ENCODE measurements around the gene CHID1. TPM values are rescaled to one million over a fixed set of nuclear protein-coding genes. Genes with fewer than 3 reads are reported as not detected.

The CHID1 gene
- total and polyA plus RNA-seq, 9 of the 15 experiments (the other 6 are each of a cell fraction or from before 2014, with no cell fraction given): 15.1 to 108 (median 39.8) TPM

DNA sequence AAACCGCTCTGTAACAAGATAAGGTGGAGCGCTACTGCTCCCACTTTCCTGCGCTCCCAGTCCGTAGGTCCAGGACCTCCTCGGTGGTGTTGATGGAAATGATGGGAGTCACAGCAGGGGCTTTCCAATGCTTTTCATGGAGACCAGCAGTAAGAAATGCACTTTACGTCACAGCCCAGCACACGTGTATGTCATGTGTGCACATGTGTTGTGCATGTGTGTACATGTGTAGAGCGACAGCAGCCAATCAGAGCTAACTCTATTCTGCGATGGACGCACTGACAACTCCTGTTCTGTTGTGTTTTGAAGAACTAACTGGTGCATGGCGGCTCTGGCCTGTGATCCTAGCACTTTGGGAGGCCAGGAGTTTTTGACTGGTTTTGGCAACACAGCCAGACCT is 1.2 kb downstream of the CHID1 start (continued):
- TF ChIP-seq, protein P1, sequence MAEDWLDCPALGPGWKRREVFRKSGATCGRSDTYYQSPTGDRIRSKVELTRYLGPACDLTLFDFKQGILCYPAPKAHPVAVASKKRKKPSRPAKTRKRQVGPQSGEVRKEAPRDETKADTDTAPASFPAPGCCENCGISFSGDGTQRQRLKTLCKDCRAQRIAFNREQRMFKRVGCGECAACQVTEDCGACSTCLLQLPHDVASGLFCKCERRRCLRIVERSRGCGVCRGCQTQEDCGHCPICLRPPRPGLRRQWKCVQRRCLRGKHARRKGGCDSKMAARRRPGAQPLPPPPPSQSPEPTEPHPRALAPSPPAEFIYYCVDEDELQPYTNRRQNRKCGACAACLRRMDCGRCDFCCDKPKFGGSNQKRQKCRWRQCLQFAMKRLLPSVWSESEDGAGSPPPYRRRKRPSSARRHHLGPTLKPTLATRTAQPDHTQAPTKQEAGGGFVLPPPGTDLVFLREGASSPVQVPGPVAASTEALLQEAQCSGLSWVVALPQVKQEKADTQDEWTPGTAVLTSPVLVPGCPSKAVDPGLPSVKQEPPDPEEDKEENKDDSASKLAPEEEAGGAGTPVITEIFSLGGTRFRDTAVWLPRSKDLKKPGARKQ (CRISPR knock-in tag; IDR thresholded peaks at IDR 0.05): no peak
- TF ChIP-seq TBL1XR1 (IDR thresholded peaks at IDR 0.05; ENCODE audit: low read length in 2 of 2) (no peak), HDAC2 (IDR thresholded peaks at IDR 0.05) (no peak)

DNA sequence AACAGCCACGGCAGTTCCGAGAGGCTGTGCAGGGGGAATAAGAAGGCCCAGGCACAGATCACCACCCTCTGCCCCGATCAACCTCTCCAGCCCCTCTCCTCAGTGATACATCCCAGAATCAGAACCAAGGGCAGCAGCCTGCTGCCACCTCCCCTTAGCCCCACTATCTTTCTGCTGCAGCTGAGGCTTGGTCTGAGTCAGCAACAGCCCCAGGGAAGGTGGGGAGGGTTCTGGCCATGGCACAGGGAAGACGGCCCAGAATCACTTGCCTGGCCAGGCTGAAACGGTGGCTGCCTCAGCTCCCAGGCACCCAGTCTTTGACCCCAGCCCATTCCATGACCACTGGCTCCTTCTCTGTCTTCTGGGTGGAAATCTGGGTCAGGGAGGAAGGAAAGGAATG is 2.3 kb downstream of the CHID1 start:
- Histone ChIP-seq H3K4me3 (no peak overlapping the region), H3K4me1 (replicated peaks in 1 of 2; ENCODE audit: control insufficient read depth in 2 of 2, insufficient read depth in 2 of 2, low read length in 2 of 2) (peaks cover 25 to 50% of the 10 kb centered on the region in 2 experiments), H4K20me1 (replicated peaks; ENCODE audit: control insufficient read depth, insufficient read depth, low read length) (peaks cover 15% of the 10 kb centered on the region; the same call in 1 of the 2 replicates), H3K36me3 (ENCODE audit: control insufficient read depth, insufficient read depth, low read length) (peaks cover 54% of the 10 kb centered on the region; the same call in 2 of the 3 replicates), H3K27ac (ENCODE audit: extremely low read depth, low read depth, low read length) (peak overlapping the region; percentile 45; the same call in 1 of the 3 replicates), H3K4me2 (ENCODE audit: insufficient read depth, low read length) (peak overlapping the region; percentile 91), H3K9me3 (replicated peaks; ENCODE audit: control insufficient read depth, insufficient read depth, low read depth, low read length) (no peaks in the 10 kb centered on the region), H3K9ac (ENCODE audit: insufficient read depth in 1 of 2, low read depth in 2 of 2, low read length in 2 of 2) (peak overlapping the region; percentile 35 to 97; a peak in 3 of 4 replicates), H3K27me3 (ENCODE audit: control insufficient read depth in 2 of 2, insufficient read depth in 2 of 2, low read length in 2 of 2) (no peaks in the 10 kb centered on the region), H3K79me2 (ENCODE audit: control insufficient read depth, insufficient read depth, low read length) (peaks cover 40% of the 10 kb centered on the region), H3K9me1 (ENCODE audit: control insufficient read depth, insufficient read depth, low read length) (peaks cover 3% of the 10 kb centered on the region), H2AFZ (ENCODE audit: low read depth, low read length) (no peak overlapping the region)
- FAIRE-seq (peak; percentile 11), DNase-seq (ENCODE audit: extremely low read depth in 1 of 4, low spot score in 3 of 4) (peak; percentile 67 to 81 (median 74)), ATAC-seq (no peak)
- no TSS peak for BruUV-seq (replicated peaks)
- WGBS (ENCODE audit: insufficient coverage, low coverage, missing lambda C conversion rate): 48% methylated on average over 5 of the region's 5 CpGs
- ChIA-PET POLR2A (interaction anchor here (0.6 to 0.9 kb wide), 2 partner anchors 10 to 102 kb away, joined by 3 read pairs; no protein-coding TSS in a partner anchor), CTCF (ENCODE audit: low intra/inter-chr PET ratio) (no interaction called here)
- in situ Hi-C loops (cut with MboI) (no loop called here), intact Hi-C loops (cut with micrococcal nuclease) (loop anchor here (5.0 kb wide), 1 partner anchor 139 kb away; no protein-coding TSS in a partner anchor)
- no peak for TF ChIP-seq MECOM (CRISPR knock-in tag; IDR thresholded peaks at IDR 0.05)
- TF ChIP-seq, protein P2, sequence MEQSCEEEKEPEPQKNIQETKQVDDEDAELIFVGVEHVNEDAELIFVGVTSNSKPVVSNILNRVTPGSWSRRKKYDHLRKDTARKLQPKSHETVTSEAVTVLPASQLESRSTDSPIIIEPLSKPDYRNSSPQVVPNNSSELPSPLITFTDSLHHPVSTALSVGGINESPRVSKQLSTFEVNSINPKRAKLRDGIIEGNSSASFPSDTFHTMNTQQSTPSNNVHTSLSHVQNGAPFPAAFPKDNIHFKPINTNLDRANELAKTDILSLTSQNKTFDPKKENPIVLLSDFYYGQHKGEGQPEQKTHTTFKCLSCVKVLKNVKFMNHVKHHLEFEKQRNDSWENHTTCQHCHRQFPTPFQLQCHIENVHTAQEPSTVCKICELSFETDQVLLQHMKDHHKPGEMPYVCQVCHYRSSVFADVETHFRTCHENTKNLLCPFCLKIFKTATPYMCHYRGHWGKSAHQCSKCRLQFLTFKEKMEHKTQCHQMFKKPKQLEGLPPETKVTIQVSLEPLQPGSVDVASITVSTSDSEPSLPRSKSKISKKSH (CRISPR knock-in tag; IDR thresholded peaks at IDR 0.05): no peak
- no peak for TF ChIP-seq ZNF79 (CRISPR knock-in tag; IDR thresholded peaks at IDR 0.05; ENCODE audit: low read depth)
- no peak for TF ChIP-seq HEY1 (CRISPR knock-in tag; IDR thresholded peaks at IDR 0.05; ENCODE audit: borderline replicate concordance)
- no peak for TF ChIP-seq WHSC1 (IDR thresholded peaks at IDR 0.05; ENCODE audit: low read length)
- TF ChIP-seq MCM2 (IDR thresholded peaks at IDR 0.05; ENCODE audit: low read depth): no peak
- TF ChIP-seq DPF2 (IDR thresholded peaks at IDR 0.05): peak; percentile 50; the same call in 1 of the 2 replicates
- TF ChIP-seq FOSL1 (tag; conservative IDR thresholded peaks at IDR 0.05): peak; percentile 80
- no peak for TF ChIP-seq ZNF764 (CRISPR knock-in tag; IDR thresholded peaks at IDR 0.05; ENCODE audit: low read depth)
- TF ChIP-seq GATA2 (CRISPR knock-in tag; IDR thresholded peaks at IDR 0.05): no peak
- peak; percentile 84 for TF ChIP-seq TCF3 (CRISPR knock-in tag; IDR thresholded peaks at IDR 0.05)
- TF ChIP-seq TAF9B (IDR thresholded peaks at IDR 0.05; ENCODE audit: partially characterized antibody): no peak
- TF ChIP-seq NCOR1 (IDR thresholded peaks at IDR 0.05): peak; percentile 46; the same call in 1 of the 2 replicates
- no peak for TF ChIP-seq ZNF778 (CRISPR knock-in tag; IDR thresholded peaks at IDR 0.05)
- TF ChIP-seq FOXK2 (conservative IDR thresholded peaks at IDR 0.05 in 1 of 2, IDR thresholded peaks at IDR 0.05 in 1 of 2; ENCODE audit: low read depth in 2 of 2): no peak
- no peak for TF ChIP-seq MCM5 (IDR thresholded peaks at IDR 0.05; ENCODE audit: low read depth)
- no peak for TF ChIP-seq CHD4 (IDR thresholded peaks at IDR 0.05; ENCODE audit: insufficient read depth, insufficient replicate concordance, low read depth, low read length, poor library complexity, severe bottlenecking)
- no peak for TF ChIP-seq BCOR (IDR thresholded peaks at IDR 0.05)
- no peak for TF ChIP-seq E2F3 (CRISPR knock-in tag; IDR thresholded peaks at IDR 0.05)
